MM.1S (cell line): Measurements from ENCODE around the gene FMN2.

Experiments
- CTCF ChIP-seq: fragments of 300-600 bp; sonication (generic); IDR thresholded peaks from 2 replicates; pipeline ENCODE4 v1.5.1; 2016; ENCODE audit warnings: antibody characterized with exemption, low read length, mixed read lengths
- EZH2 ChIP-seq: fragments of 300-600 bp; sonication (generic); optimal IDR thresholded peaks from 2 replicates; pipeline ENCODE3; 2017; ENCODE audit warnings: low read depth, mild to moderate bottlenecking, antibody characterized with exemption, low read length, mixed read lengths
- EZH2phosphoT487 ChIP-seq: fragments of 300-600 bp; sonication (generic); IDR thresholded peaks from 2 replicates; pipeline ENCODE4 v1.6.1; 2018; ENCODE audit warnings: antibody characterized with exemption, low read length

GRCh38 chr1:240349695-240350094 lies 258.0 kb downstream of the FMN2 start:
- TF ChIP-seq EZH2 (no peak), CTCF (no peak), EZH2phosphoT487 (no peak)
